K562 (cell line): ENCODE data around the gene ARFGAP1.

Experiments
- ADNP ChIP-seq: fragments of 200-800 bp; sonication (Bioruptor generic); IDR thresholded peaks from 2 replicates; pipeline ENCODE4 v1.6.1; 2016; ENCODE audit warnings: missing genetic modification characterization, missing compliant biosample characterization
- CBX8 ChIP-seq: fragments of 200-600 bp; sonication (generic); IDR thresholded peaks from 2 replicates; pipeline ENCODE4 v1.6.1; 2012; ENCODE audit warnings: borderline replicate concordance, mixed run types, low read depth, mild to moderate bottlenecking, moderate library complexity, mixed read lengths, low read length, control low read depth, inconsistent platforms; ENCODE audit not compliant: poor library complexity, severe bottlenecking; ENCODE audit errors: extremely low read depth
- CTCF ChIP-seq, 3 experiments: IDR thresholded peaks in 2 of 3; conservative IDR thresholded peaks in 1 of 3; 2 replicates each; pipeline ENCODE4 v1.5.1; 2011 to 2012; ENCODE audit warnings: low read length in 3 of 3, mild to moderate bottlenecking in 3 of 3, control low read depth in 2 of 3, improper control_type of control experiment in 1 of 3, inconsistent platforms in 1 of 3, low read depth in 1 of 3, mixed read lengths in 1 of 3, moderate library complexity in 1 of 3; ENCODE audit not compliant: insufficient read depth in 2 of 3
- STAT5B ChIP-seq: fragments of 250-450 bp; sonication (Bioruptor Pico); IDR thresholded peaks from 2 replicates; pipeline ENCODE4 v1.8.0; 2021; ENCODE audit warnings: mild to moderate bottlenecking, inconsistent platforms
- TBL1XR1 ChIP-seq, 2 experiments: IDR thresholded peaks; 2 replicates each; pipeline ENCODE4 v1.6.1; 2012; ENCODE audit warnings: improper control_type of control experiment in 2 of 2, low read length in 2 of 2, mild to moderate bottlenecking in 1 of 2

DNA sequence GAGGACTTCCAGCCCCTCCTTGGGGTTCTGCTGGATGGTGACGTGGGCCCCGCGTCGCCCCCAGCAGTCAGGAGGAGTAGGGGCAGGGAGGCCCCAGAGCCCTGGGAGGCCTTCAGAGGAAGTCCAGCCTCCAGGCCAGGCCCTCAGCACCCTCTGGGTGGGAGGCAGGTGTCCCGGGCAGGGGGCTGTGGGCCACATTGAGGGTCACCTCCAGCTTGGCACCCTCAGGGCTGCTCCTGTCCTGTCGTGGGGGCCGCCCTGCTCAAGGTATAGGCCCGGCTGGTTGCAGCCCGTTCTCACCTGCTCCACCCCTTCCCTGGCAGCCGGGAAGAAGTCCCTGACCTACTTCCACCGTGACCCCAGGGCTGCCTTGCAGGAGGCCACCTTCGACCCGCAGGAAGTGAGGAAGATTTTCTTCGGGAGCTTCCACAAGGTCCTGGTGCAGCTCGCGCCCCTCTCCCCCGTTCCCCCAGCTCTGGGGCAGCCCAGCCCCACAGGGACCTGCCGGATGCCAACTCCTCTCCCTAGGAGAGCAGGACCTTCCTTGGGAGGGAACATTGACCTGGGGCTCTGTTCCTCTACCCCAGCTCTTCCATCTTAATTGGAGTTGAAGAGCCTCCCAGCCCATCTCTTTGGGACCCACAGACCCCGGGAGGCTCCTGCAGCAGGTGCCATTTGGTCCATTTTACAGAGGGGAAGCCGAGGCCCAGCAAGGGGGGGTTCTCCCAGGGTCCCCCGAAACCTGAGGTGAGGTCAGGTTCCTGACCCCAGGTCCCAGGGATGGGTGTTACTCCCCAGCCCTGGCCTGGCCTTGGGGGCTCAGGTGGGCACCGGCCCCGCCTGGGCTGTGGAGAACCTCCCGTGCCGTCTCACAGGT lies 46.8 kb downstream of the ARFGAP1 start:
- TF ChIP-seq ADNP (no peak), TBL1XR1 (IDR thresholded peaks at IDR 0.05; ENCODE audit: low read length in 2 of 2) (no peak), STAT5B (no peak), CTCF (IDR thresholded peaks at IDR 0.05 in 2 of 3, conservative IDR thresholded peaks at IDR 0.05 in 1 of 3; ENCODE audit: insufficient read depth in 2 of 3, low read depth in 1 of 3, low read length in 3 of 3) (no peak), CBX8 (no peak)
